ENCODE results near the gene ZC3H12D.

The ZC3H12D gene

DNA sequence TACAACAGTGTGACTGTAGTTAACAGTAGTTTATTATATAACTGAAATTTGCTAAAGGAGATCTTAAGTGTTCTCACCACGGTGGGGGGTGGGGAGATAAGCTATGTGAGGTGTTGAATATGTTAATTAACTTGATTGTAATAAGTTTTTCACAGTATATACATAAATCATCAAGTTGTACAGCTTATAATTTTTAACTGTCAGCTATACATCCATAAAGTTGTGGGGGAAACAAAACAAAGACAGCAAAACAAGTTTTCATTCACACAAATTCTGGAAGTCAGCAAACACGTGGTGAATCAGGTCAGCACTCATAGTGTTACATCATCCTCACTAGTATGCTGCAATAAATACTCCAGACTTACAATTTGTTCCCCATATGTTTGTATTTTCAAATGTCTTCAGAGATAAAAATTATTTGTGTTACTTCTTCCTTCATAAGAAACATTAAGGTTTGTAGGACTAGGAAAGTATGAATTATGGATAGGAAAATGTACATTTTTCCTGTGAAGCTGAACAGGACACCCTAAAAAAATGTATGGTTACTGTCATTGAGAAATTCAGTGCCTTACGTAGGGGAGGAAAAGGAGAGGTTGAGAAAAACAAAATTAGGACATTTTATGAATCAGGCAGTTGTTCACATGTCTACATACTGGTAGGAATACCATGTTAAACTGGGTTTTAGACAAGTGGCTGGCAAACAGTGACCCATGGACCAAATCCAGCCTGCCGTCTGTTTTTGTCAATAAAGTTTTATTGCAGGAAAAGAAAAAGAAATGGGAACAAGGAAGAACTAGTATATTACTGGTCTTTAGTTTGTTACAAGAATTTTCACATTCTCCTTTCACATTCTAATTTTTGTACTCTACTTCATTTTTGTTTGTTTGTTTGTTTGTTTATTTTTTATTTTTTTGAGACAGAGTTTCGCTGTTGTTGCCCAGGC is 78.7 kb downstream of the ZC3H12D start:
- no peak for DNase-seq

DNA sequence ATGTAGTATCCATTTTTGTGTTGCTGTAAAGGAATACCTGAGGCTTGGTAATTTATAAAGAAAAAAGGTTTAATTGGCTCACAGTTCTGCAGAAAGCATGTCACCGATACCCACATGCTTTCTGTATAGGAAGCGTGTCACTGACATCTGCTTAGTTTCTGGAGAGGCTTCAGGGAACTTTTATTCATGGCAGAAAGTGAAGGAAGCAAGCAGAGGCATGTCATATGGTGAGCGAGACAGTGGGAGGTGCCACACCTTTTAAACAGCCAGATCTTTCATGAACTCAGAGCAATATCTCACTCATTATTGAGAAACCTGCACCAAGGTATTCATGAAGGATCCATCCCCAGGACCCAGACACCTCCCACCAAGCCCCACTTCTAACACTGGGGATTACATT is 81.3 kb downstream of the ZC3H12D start:
- no peak for DNase-seq

DNA sequence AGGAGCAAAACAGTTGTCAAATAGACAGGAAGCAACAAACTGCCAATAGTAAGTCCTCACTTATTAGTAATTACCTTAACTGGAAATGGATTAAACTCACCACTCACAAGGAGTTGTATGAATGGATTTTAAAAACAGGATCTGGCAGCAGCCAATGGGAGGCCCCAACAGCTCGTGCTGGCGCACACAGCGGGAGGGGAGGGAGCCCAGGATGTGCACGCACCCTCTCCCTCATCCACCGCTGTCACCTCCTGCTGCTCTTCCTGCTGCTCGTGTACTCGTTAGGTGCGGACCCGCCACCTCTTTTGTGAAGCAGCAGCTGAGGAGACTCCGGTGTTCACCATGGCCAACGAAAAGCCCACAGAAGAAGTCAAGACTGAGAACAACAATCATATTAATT is 84.8 kb downstream of the ZC3H12D start, which contains the start of gene SUMO4:
SUMO4 (plus strand) TSS at position 213 of the 400 bp plus-strand sequence; CDS start at position 343, 130 bp downstream.
- no peak for DNase-seq

DNA sequence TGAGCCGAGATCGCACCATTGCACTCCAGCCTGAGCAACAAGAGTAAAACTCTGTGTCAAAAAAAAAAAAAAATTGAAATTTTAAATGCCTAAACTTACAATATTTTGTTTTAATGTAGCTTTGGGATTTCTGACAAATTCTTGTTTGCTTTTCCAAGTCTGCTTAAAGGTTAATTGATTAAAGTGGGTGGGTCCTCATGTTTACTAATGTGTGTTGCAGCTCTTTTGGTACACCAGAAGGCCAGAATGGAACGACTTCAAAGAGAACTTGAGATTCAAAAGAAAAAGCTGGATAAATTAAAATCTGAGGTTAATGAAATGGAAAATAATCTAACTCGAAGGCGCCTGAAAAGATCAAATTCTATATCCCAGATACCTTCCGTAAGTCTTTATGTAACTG is 87.4 kb downstream of the ZC3H12D start:
- no peak for DNase-seq
